ENCODE measurements around the gene RABGAP1L. TPM values are rescaled to one million over a fixed set of nuclear protein-coding genes. Genes with fewer than 3 reads are reported as not detected.

Gene RABGAP1L
- total RNA-seq, 1 donor from 2014 or later = 46.0 TPM

DNA sequence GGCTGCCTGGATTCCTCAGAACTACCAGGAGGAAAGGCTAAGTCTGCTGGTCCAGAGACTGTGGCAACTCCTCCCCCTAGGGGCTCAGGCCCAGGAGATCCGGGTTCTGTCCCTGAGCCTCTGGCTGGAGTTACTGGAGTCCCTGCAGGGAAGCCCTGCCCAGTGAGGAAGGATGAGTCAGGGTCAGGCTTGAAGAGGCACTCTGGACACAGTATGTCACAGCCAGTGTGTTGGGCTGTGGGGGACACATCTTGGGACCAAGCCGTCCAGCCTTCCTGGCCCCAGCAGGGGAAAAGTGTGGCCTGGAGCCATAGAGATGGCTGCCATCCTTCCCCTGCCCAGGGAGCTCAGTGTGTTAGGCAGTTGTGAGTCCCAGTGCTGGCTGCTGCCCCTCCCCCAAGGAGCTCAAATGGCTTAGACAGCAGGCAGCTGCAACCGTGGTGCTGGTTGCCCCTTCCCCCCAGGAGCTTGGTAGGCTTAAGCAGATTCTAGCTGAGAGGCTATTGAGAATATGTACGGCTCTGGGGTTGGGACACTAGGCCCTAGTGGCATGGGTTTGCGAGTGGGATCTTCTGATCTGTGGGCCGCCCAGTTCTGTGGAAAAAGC lies 28.2 kb upstream of the RABGAP1L start:
- peak overlapping the region; percentile 46 for H3K4me2 ChIP-seq
- H3K79me2 ChIP-seq (ENCODE audit: low read depth) = no peaks in the 10 kb centered on the region
- Mint-ChIP-seq H3K9me3 (peaks cover 9% of the 10 kb centered on the region), H3K27me3 (ENCODE audit: insufficient read depth, low read depth) (no peaks in the 10 kb centered on the region), H3K4me1 (no peaks in the 10 kb centered on the region), H3K27ac (no peak overlapping the region), H3K4me3 (no peak overlapping the region), H3K36me3 (no peaks in the 10 kb centered on the region)
- no peaks in the 10 kb centered on the region for H3K36me3 ChIP-seq
- no peaks in the 10 kb centered on the region for H3F3A ChIP-seq (ENCODE audit: low read depth)
- peak; percentile 34 for DNase-seq (ENCODE audit: low spot score)
- H3K4me1 ChIP-seq = peaks cover 10% of the 10 kb centered on the region
- H3K9ac ChIP-seq = no peak overlapping the region
- H3K27me3 ChIP-seq = no peaks in the 10 kb centered on the region
- no peak overlapping the region for H3K4me3 ChIP-seq
- no peak overlapping the region for H3K27ac ChIP-seq
- peaks cover 3% of the 10 kb centered on the region for H3K9me3 ChIP-seq (ENCODE audit: low read depth)
- H4K20me1 ChIP-seq (ENCODE audit: low read depth) = no peaks in the 10 kb centered on the region
- H2AFZ ChIP-seq (replicated peaks) = peak overlapping the region; percentile 94
- TF ChIP-seq, protein P1, sequence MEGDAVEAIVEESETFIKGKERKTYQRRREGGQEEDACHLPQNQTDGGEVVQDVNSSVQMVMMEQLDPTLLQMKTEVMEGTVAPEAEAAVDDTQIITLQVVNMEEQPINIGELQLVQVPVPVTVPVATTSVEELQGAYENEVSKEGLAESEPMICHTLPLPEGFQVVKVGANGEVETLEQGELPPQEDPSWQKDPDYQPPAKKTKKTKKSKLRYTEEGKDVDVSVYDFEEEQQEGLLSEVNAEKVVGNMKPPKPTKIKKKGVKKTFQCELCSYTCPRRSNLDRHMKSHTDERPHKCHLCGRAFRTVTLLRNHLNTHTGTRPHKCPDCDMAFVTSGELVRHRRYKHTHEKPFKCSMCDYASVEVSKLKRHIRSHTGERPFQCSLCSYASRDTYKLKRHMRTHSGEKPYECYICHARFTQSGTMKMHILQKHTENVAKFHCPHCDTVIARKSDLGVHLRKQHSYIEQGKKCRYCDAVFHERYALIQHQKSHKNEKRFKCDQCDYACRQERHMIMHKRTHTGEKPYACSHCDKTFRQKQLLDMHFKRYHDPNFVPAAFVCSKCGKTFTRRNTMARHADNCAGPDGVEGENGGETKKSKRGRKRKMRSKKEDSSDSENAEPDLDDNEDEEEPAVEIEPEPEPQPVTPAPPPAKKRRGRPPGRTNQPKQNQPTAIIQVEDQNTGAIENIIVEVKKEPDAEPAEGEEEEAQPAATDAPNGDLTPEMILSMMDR (IDR thresholded peaks at IDR 0.05) = no peak
- no peak for TF ChIP-seq EZH2phosphoT487 (IDR thresholded peaks at IDR 0.05)
- TF ChIP-seq EZH2 (IDR thresholded peaks at IDR 0.05) = no peak

DNA sequence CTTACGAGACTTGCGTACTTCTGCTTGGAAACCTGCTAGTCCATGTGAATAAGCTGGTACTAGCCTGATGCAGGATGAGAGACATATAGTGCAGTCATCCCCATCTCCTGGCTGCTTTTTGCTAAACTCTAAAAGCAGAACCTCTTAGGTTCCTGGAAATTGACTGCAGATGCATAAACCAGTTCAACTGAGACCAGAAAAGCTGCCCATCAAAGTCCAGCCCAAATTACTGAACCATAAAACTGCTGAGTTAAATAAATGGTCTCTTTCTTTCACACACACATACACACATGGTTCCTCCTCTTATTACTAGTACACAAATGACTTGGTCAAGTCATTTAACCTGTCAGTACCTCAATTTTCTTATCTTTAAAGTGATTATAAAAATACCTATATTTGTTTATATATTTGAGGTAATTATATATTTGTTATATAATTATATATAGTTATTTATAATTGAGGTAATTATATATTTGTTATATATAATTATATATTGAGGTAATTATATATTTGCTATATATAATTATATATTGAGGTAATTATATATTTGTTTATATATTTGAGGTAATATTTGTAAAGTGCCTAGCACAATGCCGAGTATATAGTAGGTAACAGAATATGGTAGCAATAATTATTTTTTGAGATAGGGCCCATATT lies 25.2 kb upstream of the RABGAP1L start:
- Histone ChIP-seq H3K36me3 (no peaks in the 10 kb centered on the region), H4K20me1 (ENCODE audit: low read depth) (no peaks in the 10 kb centered on the region), H3K9ac (no peak overlapping the region), H3K4me3 (no peak overlapping the region), H3K27me3 (no peaks in the 10 kb centered on the region), H3K4me1 (peaks cover 10% of the 10 kb centered on the region), H3K27ac (no peak overlapping the region), H2AFZ (replicated peaks) (no peak overlapping the region), H3K79me2 (ENCODE audit: low read depth) (no peaks in the 10 kb centered on the region), H3F3A (ENCODE audit: low read depth) (no peaks in the 10 kb centered on the region), H3K4me2 (no peak overlapping the region), H3K9me3 (ENCODE audit: low read depth) (no peaks in the 10 kb centered on the region)
- H3K27ac Mint-ChIP-seq = no peak overlapping the region
- peaks cover 5% of the 10 kb centered on the region for H3K9me3 Mint-ChIP-seq
- no peaks in the 10 kb centered on the region for H3K27me3 Mint-ChIP-seq (ENCODE audit: insufficient read depth, low read depth)
- no peak for DNase-seq (ENCODE audit: low spot score)
- no peak overlapping the region for H3K4me3 Mint-ChIP-seq
- no peak for TF ChIP-seq EZH2phosphoT487 (IDR thresholded peaks at IDR 0.05)
- TF ChIP-seq EZH2 (IDR thresholded peaks at IDR 0.05) = no peak
- TF ChIP-seq, protein P1 (IDR thresholded peaks at IDR 0.05) = no peak
- no peaks in the 10 kb centered on the region for H3K36me3 Mint-ChIP-seq
- no peaks in the 10 kb centered on the region for H3K4me1 Mint-ChIP-seq

DNA sequence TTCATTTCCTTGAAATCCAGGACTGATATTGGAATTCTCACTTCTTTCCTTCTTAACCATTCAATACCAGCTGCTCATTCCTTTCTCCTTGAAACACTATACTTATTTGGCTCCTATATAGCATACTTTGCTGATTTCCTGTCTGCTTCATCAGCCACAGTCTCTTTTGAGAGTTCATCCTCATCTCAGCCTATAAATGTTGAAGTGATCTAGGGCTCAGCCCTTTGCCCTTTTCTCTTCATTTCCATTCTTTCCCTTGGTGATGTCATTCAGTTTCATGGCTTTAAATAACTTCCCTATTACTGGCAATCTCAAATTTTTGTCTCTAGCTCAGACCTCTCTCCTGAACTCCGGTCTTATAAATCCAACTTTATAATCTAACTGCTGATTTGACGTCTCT lies 24.1 kb upstream of the RABGAP1L start:
- no peak overlapping the region for H3K4me2 ChIP-seq
- no peaks in the 10 kb centered on the region for H3K36me3 Mint-ChIP-seq
- H3K27me3 ChIP-seq = no peaks in the 10 kb centered on the region
- no peaks in the 10 kb centered on the region for H3K36me3 ChIP-seq
- H3K4me3 ChIP-seq = no peak overlapping the region
- H3K79me2 ChIP-seq (ENCODE audit: low read depth) = no peaks in the 10 kb centered on the region
- DNase-seq (ENCODE audit: low spot score) = no peak
- H3K9me3 Mint-ChIP-seq = peaks cover 4% of the 10 kb centered on the region
- H3K9ac ChIP-seq = no peak overlapping the region
- H3K27me3 Mint-ChIP-seq (ENCODE audit: insufficient read depth, low read depth) = no peaks in the 10 kb centered on the region
- H3K27ac ChIP-seq = no peak overlapping the region
- H3F3A ChIP-seq (ENCODE audit: low read depth) = no peaks in the 10 kb centered on the region
- H3K4me3 Mint-ChIP-seq = no peak overlapping the region
- TF ChIP-seq EZH2 (IDR thresholded peaks at IDR 0.05) (no peak), EZH2phosphoT487 (IDR thresholded peaks at IDR 0.05) (no peak)
- TF ChIP-seq, protein P1 (IDR thresholded peaks at IDR 0.05) = no peak
- H3K27ac Mint-ChIP-seq = no peak overlapping the region
- H4K20me1 ChIP-seq (ENCODE audit: low read depth) = no peaks in the 10 kb centered on the region
- H2AFZ ChIP-seq (replicated peaks) = no peak overlapping the region
- peaks cover 10% of the 10 kb centered on the region for H3K4me1 ChIP-seq
- H3K4me1 Mint-ChIP-seq = no peaks in the 10 kb centered on the region
- no peaks in the 10 kb centered on the region for H3K9me3 ChIP-seq (ENCODE audit: low read depth)
